Measurements from ENCODE around the gene KIAA0232.

GRCh38 chr4:6777636-6778281, 4.8 kb upstream of the KIAA0232 start:
- TF ChIP-seq POLR2A (IDR thresholded peaks at IDR 0.05; ENCODE audit: low read length) (no peak), GATA1 (IDR thresholded peaks at IDR 0.05; ENCODE audit: low read depth, low read length) (no peak)
